ENCODE data around the gene HMGN3. TPM values are rescaled to one million over a fixed set of nuclear protein-coding genes. Genes with fewer than 3 reads are reported as not detected.

HMGN3 gene
- total RNA-seq (2022; extraction: Qiagen RNA extraction) = 60.1 to 64.8 TPM (median 61.6 TPM) in 5 replicates

DNA sequence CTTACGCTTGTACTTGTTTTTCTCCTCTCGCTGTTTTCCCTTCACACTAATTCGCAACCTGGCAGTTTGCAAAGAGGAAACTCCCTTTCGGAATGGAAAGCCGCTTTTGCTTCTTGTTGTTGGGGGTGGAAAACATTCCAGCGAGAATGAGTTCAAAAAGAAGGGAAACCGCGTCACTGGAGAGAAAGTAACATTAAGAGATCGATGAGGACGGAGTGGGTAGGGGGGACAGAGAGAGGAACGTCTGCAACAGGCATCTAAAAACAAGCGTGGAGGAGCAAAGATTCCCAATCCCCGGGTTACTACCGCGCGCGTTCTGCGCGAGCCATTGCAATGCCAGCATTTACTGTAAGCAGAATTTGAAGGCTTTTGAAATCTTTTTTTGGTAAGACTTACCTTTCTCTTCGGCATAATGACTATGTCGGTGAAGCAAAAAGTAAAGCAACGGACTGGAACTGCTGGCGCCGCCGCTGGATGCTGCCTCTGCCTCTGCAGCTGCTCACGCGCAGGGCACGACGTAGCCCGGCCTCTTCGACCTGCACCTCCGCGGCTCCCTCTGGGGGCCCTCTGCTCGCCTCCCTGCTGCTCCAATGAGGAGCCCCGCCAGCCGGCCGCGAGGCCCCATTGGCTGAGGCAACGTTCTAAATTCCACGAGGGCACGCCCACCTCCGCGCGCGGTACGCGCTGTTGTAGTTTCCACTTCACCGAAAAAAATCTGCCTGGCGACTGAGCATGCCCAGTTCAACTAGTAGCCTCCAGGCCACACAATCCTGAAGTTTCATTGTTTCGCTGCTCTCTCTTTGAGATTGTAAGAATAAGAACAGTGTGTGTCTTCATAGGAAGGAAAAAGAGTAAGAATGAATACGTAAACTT, at the start of gene HMGN3:
HMGN3 (minus strand) TSS at position 533 of the 873 bp plus-strand sequence.

Other genes starting within 250 kb of the HMGN3 start
- 3.0 to 5.0 TPM (median 4.3 TPM) in 5 replicates for gene PHIP, start 156.4 kb downstream of the HMGN3 start, total RNA-seq (2022; extraction: Qiagen RNA extraction)